HG02981 (cell line): ENCODE results near the gene MGAT5.

Experiments used
- ATAC-seq: cut with Tn5 transposase; IDR thresholded peaks from one replicate; pipeline ENCODE4 v1.9.1; 2021; ENCODE audit warnings: mild to moderate bottlenecking, moderate library complexity; ENCODE audit not compliant: unreplicated experiment

MGAT5 gene

GRCh38 chr2:134325696-134326095 is 71.8 kb downstream of the MGAT5 start:
- no peak for ATAC-seq

- no peak for ATAC-seq
Observed at GRCh38 chr2:134327367-134327766, 73.5 kb downstream of the MGAT5 start.

- no peak for ATAC-seq
Observed at GRCh38 chr2:134331081-134331480, 77.2 kb downstream of the MGAT5 start.

GRCh38 chr2:134333646-134334189 is 79.8 kb downstream of the MGAT5 start:
- no peak for ATAC-seq

- no peak for ATAC-seq
Observed at GRCh38 chr2:134334542-134335353, 80.9 kb downstream of the MGAT5 start.

- no peak for ATAC-seq
Observed at GRCh38 chr2:134335601-134336000, 81.7 kb downstream of the MGAT5 start.

GRCh38 chr2:134336352-134336751 is 82.5 kb downstream of the MGAT5 start:
- peak; percentile 99 for ATAC-seq

- ATAC-seq, result no peak
Observed at GRCh38 chr2:134336921-134337320, 83.0 kb downstream of the MGAT5 start.

- ATAC-seq, result no peak
Observed at GRCh38 chr2:134337631-134338030, 83.8 kb downstream of the MGAT5 start.

- ATAC-seq, result no peak
Observed at GRCh38 chr2:134338208-134338607, 84.3 kb downstream of the MGAT5 start.

- ATAC-seq, result no peak
Observed at GRCh38 chr2:134341476-134341875, 87.6 kb downstream of the MGAT5 start.

- no peak for ATAC-seq
Observed at GRCh38 chr2:134344954-134345697, 91.3 kb downstream of the MGAT5 start.

GRCh38 chr2:134346141-134346540 is 92.3 kb downstream of the MGAT5 start:
- no peak for ATAC-seq

GRCh38 chr2:134347756-134348155 is 93.9 kb downstream of the MGAT5 start:
- ATAC-seq, result no peak

GRCh38 chr2:134348239-134348638 is 94.4 kb downstream of the MGAT5 start:
- ATAC-seq, result no peak

- no peak for ATAC-seq
Observed at GRCh38 chr2:134348760-134349159, 94.9 kb downstream of the MGAT5 start.

GRCh38 chr2:134351016-134351415 is 97.1 kb downstream of the MGAT5 start:
- ATAC-seq, result no peak

- ATAC-seq, result no peak
Observed at GRCh38 chr2:134351899-134352298, 98.0 kb downstream of the MGAT5 start.

GRCh38 chr2:134352844-134353243 is 99.0 kb downstream of the MGAT5 start:
- no peak for ATAC-seq

- no peak for ATAC-seq
Observed at GRCh38 chr2:134354611-134355010, 100.7 kb downstream of the MGAT5 start.

GRCh38 chr2:134357814-134358213 is 103.9 kb downstream of the MGAT5 start:
- ATAC-seq, result no peak
